A673 (cell line): ENCODE results near the gene RPS27A. TPM values are rescaled to one million over a fixed set of nuclear protein-coding genes. Genes with fewer than 3 reads are reported as not detected.
A peak's percentile ranks its signal among the peaks of the same experiment; 100 is the strongest.
"Not testable (repeated sequence)": the region's sequence is repeated elsewhere in the genome, so short reads cannot be mapped to it uniquely, and the experiment has no call there.

ENCODE experiments used
- BruUV-seq: library from RNA; stranded (reverse); fragments of 400-500 nt; replicated peaks from 2 replicates; lab custom pipeline; 2021; lab: Mats Ljungman, UMichigan
- CTCF ChIA-PET: fragments of 300-600 bp; sonication (Branson Sonifier 250); formaldehyde crosslinking; loops from one replicate; lab custom pipeline; 2022; ENCODE audit warnings: antibody characterized with exemption; lab: Charles Lee
- POLR2A ChIA-PET: fragments of 300-600 bp; sonication (Branson Sonifier 250); formaldehyde crosslinking; loops from one replicate; lab custom pipeline; 2022; ENCODE audit warnings: antibody characterized with exemption; ENCODE audit not compliant: low non-redundant PET; lab: Charles Lee
- DNase-seq: peaks from one replicate; pipeline ENCODE4 v3.0.0-alpha.2; 2015; ENCODE audit warnings: low spot score
- H3K27ac ChIP-seq: fragments of 200-600 bp; sonication (generic); 2 replicates; pipeline ENCODE4 v1.5.1; 2016; ENCODE audit warnings: mixed run types, low read depth, mild to moderate bottlenecking, mixed read lengths, antibody characterized with exemption, low read length; ENCODE audit not compliant: poor library complexity, severe bottlenecking
- H3K27me3 ChIP-seq: fragments of 200-600 bp; sonication (generic); replicated peaks from 2 replicates; pipeline ENCODE4 v1.6.1; 2017; ENCODE audit warnings: mixed run types, low read depth, mild to moderate bottlenecking, mixed read lengths, antibody characterized with exemption, low read length; ENCODE audit not compliant: insufficient read depth, poor library complexity
- H3K36me3 ChIP-seq: fragments of 200-600 bp; sonication (generic); 2 replicates; pipeline ENCODE4 v1.6.1; 2016; ENCODE audit warnings: mixed run types, mild to moderate bottlenecking, mixed read lengths, antibody characterized with exemption, low read length; ENCODE audit not compliant: insufficient read depth, poor library complexity, severe bottlenecking
- H3K4me1 ChIP-seq: fragments of 200-600 bp; sonication (generic); 2 replicates; pipeline ENCODE4 v1.6.1; 2017; ENCODE audit warnings: mixed run types, mild to moderate bottlenecking, mixed read lengths, antibody characterized with exemption, low read length; ENCODE audit not compliant: insufficient read depth, poor library complexity, severe bottlenecking
- H3K4me3 ChIP-seq: fragments of 200-600 bp; sonication (generic); 2 replicates; pipeline ENCODE4 v1.5.1; 2016; ENCODE audit warnings: low read depth, mixed run types, mild to moderate bottlenecking, mixed read lengths, low read length; ENCODE audit not compliant: poor library complexity, severe bottlenecking
- H3K9me3 ChIP-seq: fragments of 200-600 bp; sonication (generic); 2 replicates; pipeline ENCODE4 v1.6.1; 2016; ENCODE audit warnings: mixed run types, low read depth, mild to moderate bottlenecking, mixed read lengths, antibody characterized with exemption, low read length; ENCODE audit not compliant: poor library complexity, severe bottlenecking
- EZH2 ChIP-seq: fragments of 200-600 bp; sonication (generic); IDR thresholded peaks from 2 replicates; pipeline ENCODE4 v1.6.1; 2017; ENCODE audit warnings: borderline replicate concordance, low read depth, mild to moderate bottlenecking, mixed read lengths, antibody characterized with exemption, low read length; ENCODE audit not compliant: poor library complexity, severe bottlenecking
- intact Hi-C: fragments of 100-400 bp; cut with micrococcal nuclease; formaldehyde crosslinking; loops from one replicate; pipeline ENCODE4 v1.10.0; 2022; ENCODE audit not compliant: unreplicated experiment
- total RNA-seq: library from RNA; stranded (reverse); gene quantifications from 2 replicates; pipeline ENCODE4 v1.2.3, GENCODE V29; 2021
- TF ChIP-seq, protein P1 (sequence below): fragments of 300-800, 200-600 bp; sonication (generic); conservative IDR thresholded peaks from 2 replicates; pipeline ENCODE4 v1.5.1; 2017; ENCODE audit warnings: low read depth, mild to moderate bottlenecking, antibody characterized with exemption, low read length, moderate library complexity, mixed read lengths

Gene RPS27A
- total RNA-seq, 1 experiment from 2014 or later, result 928 TPM

DNA sequence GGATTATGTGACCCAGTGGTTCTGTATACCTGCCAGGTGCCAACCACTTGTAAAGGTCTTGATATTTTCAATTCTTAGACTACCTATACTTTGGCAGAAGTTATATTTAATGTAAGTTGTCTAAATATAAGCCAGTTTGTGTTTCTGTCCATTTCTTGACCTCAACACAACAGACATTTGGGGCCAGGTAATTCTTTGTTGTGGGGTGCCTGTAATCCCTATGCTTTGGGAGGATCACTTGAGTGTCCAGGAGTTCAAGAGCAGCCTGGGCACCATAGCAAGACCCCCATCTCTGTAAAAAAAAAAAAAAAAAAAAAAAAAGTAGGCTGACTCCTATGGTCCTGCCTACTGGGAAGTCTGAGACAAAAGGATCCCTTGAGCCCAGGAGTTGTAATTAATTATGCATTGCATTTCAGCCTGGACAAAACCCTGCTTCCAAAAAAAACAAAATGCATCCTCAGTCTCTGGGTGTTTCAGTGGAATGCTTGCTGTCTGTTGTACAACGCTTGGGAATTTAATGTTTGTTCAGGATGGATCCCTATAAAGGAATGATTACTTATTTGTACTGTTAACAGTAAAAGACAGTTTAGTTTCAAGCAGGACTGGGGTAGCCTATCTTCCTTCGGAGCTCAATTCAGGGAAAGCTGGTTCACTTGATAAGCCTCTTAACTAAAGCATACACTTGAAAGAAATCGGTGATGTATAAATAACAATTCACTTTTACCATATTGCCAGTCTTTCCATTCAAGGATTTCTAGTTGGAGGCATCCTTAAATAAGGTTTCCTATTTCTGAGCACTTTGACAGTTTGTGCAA is 3.4 kb downstream of the RPS27A start:
- Histone ChIP-seq H3K36me3 (peaks cover 47% of the 10 kb centered on the region), H3K27ac (peak overlapping the region; percentile 10), H3K4me1 (peaks cover 20% of the 10 kb centered on the region), H3K4me3 (no peak overlapping the region), H3K9me3 (no peaks in the 10 kb centered on the region), H3K27me3 (no peaks in the 10 kb centered on the region)
- no TSS peak for BruUV-seq
- ChIA-PET CTCF (no interaction called here), POLR2A (no interaction called here)
- DNase-seq, result no peak
- no peak for TF ChIP-seq EZH2
- TF ChIP-seq, protein P1, sequence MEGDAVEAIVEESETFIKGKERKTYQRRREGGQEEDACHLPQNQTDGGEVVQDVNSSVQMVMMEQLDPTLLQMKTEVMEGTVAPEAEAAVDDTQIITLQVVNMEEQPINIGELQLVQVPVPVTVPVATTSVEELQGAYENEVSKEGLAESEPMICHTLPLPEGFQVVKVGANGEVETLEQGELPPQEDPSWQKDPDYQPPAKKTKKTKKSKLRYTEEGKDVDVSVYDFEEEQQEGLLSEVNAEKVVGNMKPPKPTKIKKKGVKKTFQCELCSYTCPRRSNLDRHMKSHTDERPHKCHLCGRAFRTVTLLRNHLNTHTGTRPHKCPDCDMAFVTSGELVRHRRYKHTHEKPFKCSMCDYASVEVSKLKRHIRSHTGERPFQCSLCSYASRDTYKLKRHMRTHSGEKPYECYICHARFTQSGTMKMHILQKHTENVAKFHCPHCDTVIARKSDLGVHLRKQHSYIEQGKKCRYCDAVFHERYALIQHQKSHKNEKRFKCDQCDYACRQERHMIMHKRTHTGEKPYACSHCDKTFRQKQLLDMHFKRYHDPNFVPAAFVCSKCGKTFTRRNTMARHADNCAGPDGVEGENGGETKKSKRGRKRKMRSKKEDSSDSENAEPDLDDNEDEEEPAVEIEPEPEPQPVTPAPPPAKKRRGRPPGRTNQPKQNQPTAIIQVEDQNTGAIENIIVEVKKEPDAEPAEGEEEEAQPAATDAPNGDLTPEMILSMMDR, result no peak
- intact Hi-C loops, result no loop called here

DNA sequence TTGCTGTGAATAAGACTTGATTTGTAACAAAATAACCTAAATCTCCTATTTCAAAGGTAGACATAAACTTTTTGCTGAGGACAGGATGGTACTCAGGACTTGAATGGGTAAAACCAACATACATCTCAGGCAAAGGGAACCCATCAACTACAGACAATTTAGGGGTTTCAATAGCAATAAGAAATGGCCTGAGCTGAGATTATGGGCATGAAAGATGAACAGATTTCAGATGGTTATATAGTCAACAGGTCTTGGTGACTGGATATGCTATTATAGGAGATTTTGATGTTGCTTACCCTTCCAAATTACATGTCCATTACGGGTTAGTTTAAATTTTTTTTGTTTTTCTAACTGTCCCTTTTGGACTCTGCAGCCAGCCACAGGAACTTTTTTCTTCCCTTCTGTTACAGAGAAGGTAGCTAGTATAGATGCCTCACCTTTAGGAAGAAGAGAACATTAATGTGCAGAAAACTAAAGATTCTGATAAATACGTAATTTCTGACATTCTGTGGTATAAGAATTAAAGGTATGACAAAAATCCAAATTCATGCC is 4.6 kb downstream of the RPS27A start:
- H3K4me3 ChIP-seq, result no peak overlapping the region
- TF ChIP-seq, protein P1, result no peak
- no peak for TF ChIP-seq EZH2
- H3K36me3 ChIP-seq, result peaks cover 47% of the 10 kb centered on the region
- no peak for DNase-seq
- H3K9me3 ChIP-seq, result no peaks in the 10 kb centered on the region
- ChIA-PET POLR2A (no interaction called here), CTCF (no interaction called here)
- no TSS peak for BruUV-seq
- no peak overlapping the region for H3K27ac ChIP-seq
- peaks cover 20% of the 10 kb centered on the region for H3K4me1 ChIP-seq
- no peaks in the 10 kb centered on the region for H3K27me3 ChIP-seq
- intact Hi-C loops, result no loop called here

DNA sequence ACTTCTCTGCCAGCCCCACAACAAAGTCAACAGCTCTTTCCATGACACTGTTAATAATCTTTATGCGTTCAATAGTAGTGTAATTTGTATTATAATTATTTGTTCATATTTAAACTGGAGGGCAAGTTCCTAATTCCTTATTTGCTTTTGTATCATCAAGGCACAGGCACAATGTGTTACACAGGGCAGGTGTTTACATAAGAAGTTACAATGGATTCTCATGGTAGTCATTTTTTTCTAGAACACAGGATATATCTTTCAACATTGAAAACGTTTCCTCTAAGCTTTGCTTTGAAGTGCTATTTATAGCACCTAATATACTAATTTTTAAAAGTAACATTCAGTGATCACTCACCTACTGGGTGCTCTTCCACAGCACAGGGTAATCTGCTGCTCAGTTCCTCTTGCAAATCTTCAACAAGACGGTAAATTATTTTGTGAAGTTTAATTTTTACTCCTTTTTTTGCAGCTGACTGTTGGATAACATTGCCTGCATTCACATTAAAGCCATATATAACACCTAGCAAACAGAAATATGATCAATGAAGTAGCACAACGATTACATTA is 7.3 kb downstream of the RPS27A start:
- intact Hi-C loops, result no loop called here
- BruUV-seq, result no TSS peak
- ChIA-PET CTCF (no interaction called here), POLR2A (no interaction called here)
- H3K27me3 ChIP-seq, result no peaks in the 10 kb centered on the region
- H3K4me1 ChIP-seq, result peaks cover 7% of the 10 kb centered on the region
- H3K9me3 ChIP-seq, result no peaks in the 10 kb centered on the region
- TF ChIP-seq, protein P1, result no peak
- no peak for TF ChIP-seq EZH2
- no peak overlapping the region for H3K4me3 ChIP-seq
- H3K27ac ChIP-seq, result no peak overlapping the region
- no peak for DNase-seq
- H3K36me3 ChIP-seq, result peaks cover 50% of the 10 kb centered on the region

DNA sequence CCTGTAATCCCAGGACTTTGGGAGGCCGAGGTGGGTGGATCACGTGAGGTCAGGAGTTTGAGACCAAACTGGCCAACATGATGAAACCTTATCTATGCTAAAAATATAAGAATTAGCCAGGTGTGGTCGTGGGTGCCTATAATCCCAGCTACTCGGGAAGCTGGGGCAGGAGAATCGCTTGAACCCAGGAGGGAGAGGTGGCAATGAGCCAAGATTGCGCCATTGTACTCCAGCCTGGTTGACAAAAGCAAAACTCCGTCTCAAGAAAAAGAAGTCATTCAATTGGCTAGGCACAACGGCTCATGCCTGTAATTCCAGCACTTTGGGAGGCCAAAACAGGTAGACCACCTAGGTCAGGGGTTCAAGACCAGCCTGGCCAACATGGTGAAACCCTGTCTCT is 9.1 kb downstream of the RPS27A start:
- peaks cover 35% of the 10 kb centered on the region for H3K36me3 ChIP-seq
- POLR2A ChIA-PET, intact Hi-C loops, H3K27ac ChIP-seq, H3K9me3 ChIP-seq, H3K4me3 ChIP-seq, BruUV-seq, H3K4me1 ChIP-seq, DNase-seq, H3K27me3 ChIP-seq: not testable (repeated sequence)
- CTCF ChIA-PET, result interaction anchor here (0.6 kb wide), 1 partner anchor 515 kb away, joined by 3 read pairs; no protein-coding TSS in a partner anchor
